Mesenteric fat pad (tissue), 1 donor: ENCODE measurements around the gene CRTC1. TPM values are rescaled to one million over a fixed set of nuclear protein-coding genes. Genes with fewer than 3 reads are reported as not detected.

Source experiments
- DNase-seq: peaks from one replicate; pipeline ENCODE4 v3.0.0-alpha.2; 2020; ENCODE audit warnings: low spot score
- long read RNA-seq: library from polyadenylated mRNA; unstranded; transcript quantifications from one replicate; pipeline ENCODE4 v2.0.0, GENCODE V29; 2020
- total RNA-seq: library from RNA; stranded (reverse); fragmentation: NEBNext Ultra II Directional; extraction: Animal tissue kit (Norgen Biotek cat#: 25700); gene quantifications from one replicate; pipeline ENCODE4 v1.2.1, GENCODE V29; 2021
- donor health status: DM: yes; HTN: yes; CAD: no.

CRTC1 gene
- 13.9 TPM for total RNA-seq
- long read RNA-seq, partial matches to known transcripts, result 12 of 33 reads
- long read RNA-seq, other reads (novel, unspliced or antisense), result 21 of 33 reads

GRCh38 chr19:18683109-18683957, at the start of gene CRTC1:
Gene CRTC1 (plus strand): TSS chr19:18683680. CDS start chr19:18683703, 23 bp downstream.
- peak; percentile 95 for DNase-seq

GRCh38 chr19:18634612-18635297, 48.7 kb upstream of the CRTC1 start:
- no peak for DNase-seq

GRCh38 chr19:18635831-18636182, 47.7 kb upstream of the CRTC1 start:
- no peak for DNase-seq

- DNase-seq, result peak; percentile 99
Measured at GRCh38 chr19:18636183-18636968, 47.1 kb upstream of the CRTC1 start.

GRCh38 chr19:18636969-18637629, 46.4 kb upstream of the CRTC1 start, which contains the start of gene KLHL26:
Gene KLHL26 (plus strand): TSS chr19:18637028. CDS start chr19:18637055, 27 bp downstream.
- no peak for DNase-seq

- no peak for DNase-seq
Measured at GRCh38 chr19:18637673-18638630, 45.5 kb upstream of the CRTC1 start.

- DNase-seq, result no peak
Measured at GRCh38 chr19:18639706-18640243, 43.7 kb upstream of the CRTC1 start.

- DNase-seq, result no peak
Measured at GRCh38 chr19:18644196-18645034, 39.1 kb upstream of the CRTC1 start.

GRCh38 chr19:18645035-18645511, 38.4 kb upstream of the CRTC1 start:
- no peak for DNase-seq

GRCh38 chr19:18646535-18647370, 36.7 kb upstream of the CRTC1 start:
- DNase-seq, result no peak

GRCh38 chr19:18647371-18647767, 36.1 kb upstream of the CRTC1 start:
- no peak for DNase-seq

GRCh38 chr19:18647807-18648206, 35.7 kb upstream of the CRTC1 start:
- DNase-seq, result no peak

- no peak for DNase-seq
Measured at GRCh38 chr19:18648973-18649315, 34.5 kb upstream of the CRTC1 start.

GRCh38 chr19:18649371-18650020, 34.0 kb upstream of the CRTC1 start:
- no peak for DNase-seq

GRCh38 chr19:18650021-18650390, 33.5 kb upstream of the CRTC1 start:
- no peak for DNase-seq

- no peak for DNase-seq
Measured at GRCh38 chr19:18650468-18651041, 32.9 kb upstream of the CRTC1 start.

- no peak for DNase-seq
Measured at GRCh38 chr19:18651300-18651699, 32.2 kb upstream of the CRTC1 start.
